ENCODE measurements around the gene CSTF2T. TPM values are rescaled to one million over a fixed set of nuclear protein-coding genes. Genes with fewer than 3 reads are reported as not detected.

The CSTF2T gene
- total RNA-seq, 2 donors from 2014 or later, result 35.4 to 44.1 TPM

DNA sequence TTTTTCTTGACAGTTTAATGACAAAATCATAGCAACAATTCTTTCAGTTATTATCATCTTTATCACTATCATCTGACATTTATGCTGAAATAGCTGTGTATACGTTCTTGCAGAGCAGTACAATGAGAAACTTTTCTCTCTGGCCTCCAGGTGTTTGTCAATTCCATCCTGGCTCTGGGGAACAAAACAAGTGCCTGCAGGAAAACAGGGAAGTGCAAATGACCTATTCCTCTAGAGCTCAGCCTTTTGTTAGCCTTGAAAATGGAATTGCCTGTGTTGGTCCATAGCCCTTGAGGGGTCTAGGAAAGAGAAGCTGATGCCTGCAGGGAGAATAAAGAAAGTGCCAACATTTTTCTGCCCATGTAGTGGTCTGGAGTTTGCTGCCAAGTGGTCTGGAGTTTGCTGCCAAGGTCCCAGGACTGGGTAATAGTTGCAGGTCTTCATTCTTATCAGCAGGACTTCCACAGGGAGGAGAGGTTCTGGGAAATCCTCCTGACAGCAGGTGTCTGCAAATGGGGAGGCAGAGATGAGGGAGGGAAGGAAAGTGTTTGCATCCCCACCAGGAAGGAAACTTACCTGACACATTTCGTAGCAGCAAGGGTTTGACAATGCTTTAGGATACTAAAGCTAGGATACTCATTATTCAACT is 10.1 kb upstream of the CSTF2T start:
- H3K4me1 Mint-ChIP-seq (ENCODE audit: low read depth in 2 of 2), result peaks cover 23 to 27% of the 10 kb centered on the region in 2 donors
- H3K4me3 Mint-ChIP-seq, result no peak overlapping the region
- H3K27me3 Mint-ChIP-seq, result peaks cover 5 to 11% of the 10 kb centered on the region in 2 donors
- DNase-seq (ENCODE audit: low spot score) (no peak), ATAC-seq (no peak)
- H3K27ac Mint-ChIP-seq, result peak overlapping the region; percentile 86 to 91
- H3K36me3 Mint-ChIP-seq, result no peaks in the 10 kb centered on the region
- no peaks in the 10 kb centered on the region for H3K9me3 Mint-ChIP-seq

GRCh38 chr10:51708609-51709008 is 9.2 kb upstream of the CSTF2T start:
- Mint-ChIP-seq H3K4me3 (peak overlapping the region; percentile 75), H3K9me3 (no peaks in the 10 kb centered on the region), H3K27me3 (peaks cover 2 to 5% of the 10 kb centered on the region in 2 donors), H3K27ac (peak overlapping the region; percentile 86 to 91), H3K36me3 (no peaks in the 10 kb centered on the region), H3K4me1 (ENCODE audit: low read depth in 2 of 2) (peaks cover 23 to 27% of the 10 kb centered on the region in 2 donors)
- DNase-seq (ENCODE audit: low spot score) (no peak), ATAC-seq (no peak)

DNA sequence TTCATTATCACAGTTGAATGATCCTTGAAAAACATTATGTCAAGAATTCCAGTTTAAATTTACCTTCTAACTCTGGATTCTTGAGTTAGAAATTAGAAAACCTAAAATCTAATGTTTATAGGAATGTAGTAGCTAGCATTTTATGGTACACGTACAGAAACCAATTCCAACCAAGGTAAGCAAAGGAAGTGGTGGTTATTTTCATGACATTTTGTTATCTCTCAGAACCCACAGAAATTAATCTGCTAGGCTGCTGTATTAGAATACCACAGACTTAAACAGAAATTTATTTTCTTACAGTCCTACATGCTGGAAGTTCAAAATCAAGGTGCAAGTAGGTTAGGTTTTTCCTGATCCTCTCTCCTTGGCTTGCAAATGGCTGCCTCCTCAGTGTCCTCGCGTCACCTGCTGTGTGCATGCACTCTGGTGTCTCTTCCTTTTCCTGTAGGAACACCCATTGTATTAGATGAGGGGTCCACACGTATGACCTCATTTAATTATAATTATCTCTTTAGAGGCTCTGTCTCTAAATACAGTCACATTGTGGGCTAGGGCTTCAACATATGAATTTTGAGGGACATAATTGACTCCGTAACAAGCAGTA is 8.5 kb upstream of the CSTF2T start:
- peak overlapping the region; percentile 75 for H3K4me3 Mint-ChIP-seq
- DNase-seq (ENCODE audit: low spot score), result no peak
- no peaks in the 10 kb centered on the region for H3K36me3 Mint-ChIP-seq
- H3K27ac Mint-ChIP-seq, result peak overlapping the region; percentile 86 to 91
- ATAC-seq, result peak in 1 of 2 donors; percentile 28
- H3K9me3 Mint-ChIP-seq, result no peaks in the 10 kb centered on the region
- peaks cover 2 to 5% of the 10 kb centered on the region in 2 donors for H3K27me3 Mint-ChIP-seq
- H3K4me1 Mint-ChIP-seq (ENCODE audit: low read depth in 2 of 2), result peaks cover 23 to 27% of the 10 kb centered on the region in 2 donors

GRCh38 chr10:51707392-51707791 is 8.0 kb upstream of the CSTF2T start:
- Mint-ChIP-seq H3K27me3 (peaks cover 2 to 5% of the 10 kb centered on the region in 2 donors), H3K36me3 (no peaks in the 10 kb centered on the region), H3K9me3 (no peaks in the 10 kb centered on the region), H3K27ac (peak overlapping the region; percentile 86 to 91), H3K4me3 (peak overlapping the region; percentile 36), H3K4me1 (ENCODE audit: low read depth in 2 of 2) (peaks cover 23 to 27% of the 10 kb centered on the region in 2 donors)
- peak; percentile 74 to 84 for ATAC-seq
- DNase-seq (ENCODE audit: low spot score), result no peak

- H3K36me3 Mint-ChIP-seq, result no peaks in the 10 kb centered on the region
- DNase-seq (ENCODE audit: low spot score), result no peak
- no peak overlapping the region for H3K27ac Mint-ChIP-seq
- no peak overlapping the region for H3K4me3 Mint-ChIP-seq
- no peaks in the 10 kb centered on the region for H3K9me3 Mint-ChIP-seq
- no peak for ATAC-seq
- H3K4me1 Mint-ChIP-seq (ENCODE audit: low read depth in 2 of 2), result peaks cover 23 to 25% of the 10 kb centered on the region in 2 donors
- peaks cover 2 to 5% of the 10 kb centered on the region in 2 donors for H3K27me3 Mint-ChIP-seq
Measured at GRCh38 chr10:51706225-51706624, 6.8 kb upstream of the CSTF2T start.

- H3K4me1 Mint-ChIP-seq (ENCODE audit: low read depth in 2 of 2), result peaks cover 23 to 24% of the 10 kb centered on the region in 2 donors
- H3K9me3 Mint-ChIP-seq, result no peaks in the 10 kb centered on the region
- no peak overlapping the region for H3K4me3 Mint-ChIP-seq
- no peak for ATAC-seq
- no peak for DNase-seq (ENCODE audit: low spot score)
- H3K27me3 Mint-ChIP-seq, result peaks cover 2 to 5% of the 10 kb centered on the region in 2 donors
- no peak overlapping the region for H3K27ac Mint-ChIP-seq
- no peaks in the 10 kb centered on the region for H3K36me3 Mint-ChIP-seq
Measured at GRCh38 chr10:51705774-51706173, 6.4 kb upstream of the CSTF2T start.

GRCh38 chr10:51700228-51700817 is 928 bp upstream of the CSTF2T start:
- H3K4me1 Mint-ChIP-seq (ENCODE audit: low read depth in 2 of 2), result peaks cover 34 to 35% of the 10 kb centered on the region in 2 donors
- peaks cover 26% of the 10 kb centered on the region for H3K36me3 Mint-ChIP-seq
- H3K4me3 Mint-ChIP-seq, result peak overlapping the region; percentile 100
- DNase-seq (ENCODE audit: low spot score) (no peak), ATAC-seq (no peak)
- no peaks in the 10 kb centered on the region for H3K27me3 Mint-ChIP-seq
- peak overlapping the region; percentile 99 for H3K27ac Mint-ChIP-seq
- H3K9me3 Mint-ChIP-seq, result no peaks in the 10 kb centered on the region

GRCh38 chr10:51699145-51699474 is 285 bp downstream of the CSTF2T start:
- H3K36me3 Mint-ChIP-seq, result peaks cover 26% of the 10 kb centered on the region
- H3K4me1 Mint-ChIP-seq (ENCODE audit: low read depth in 2 of 2), result peaks cover 34 to 44% of the 10 kb centered on the region in 2 donors
- H3K9me3 Mint-ChIP-seq, result no peaks in the 10 kb centered on the region
- peak overlapping the region; percentile 99 for H3K27ac Mint-ChIP-seq
- DNase-seq (ENCODE audit: low spot score) (no peak), ATAC-seq (peak; percentile 60 to 73)
- no peaks in the 10 kb centered on the region for H3K27me3 Mint-ChIP-seq
- H3K4me3 Mint-ChIP-seq, result peak overlapping the region; percentile 100

DNA sequence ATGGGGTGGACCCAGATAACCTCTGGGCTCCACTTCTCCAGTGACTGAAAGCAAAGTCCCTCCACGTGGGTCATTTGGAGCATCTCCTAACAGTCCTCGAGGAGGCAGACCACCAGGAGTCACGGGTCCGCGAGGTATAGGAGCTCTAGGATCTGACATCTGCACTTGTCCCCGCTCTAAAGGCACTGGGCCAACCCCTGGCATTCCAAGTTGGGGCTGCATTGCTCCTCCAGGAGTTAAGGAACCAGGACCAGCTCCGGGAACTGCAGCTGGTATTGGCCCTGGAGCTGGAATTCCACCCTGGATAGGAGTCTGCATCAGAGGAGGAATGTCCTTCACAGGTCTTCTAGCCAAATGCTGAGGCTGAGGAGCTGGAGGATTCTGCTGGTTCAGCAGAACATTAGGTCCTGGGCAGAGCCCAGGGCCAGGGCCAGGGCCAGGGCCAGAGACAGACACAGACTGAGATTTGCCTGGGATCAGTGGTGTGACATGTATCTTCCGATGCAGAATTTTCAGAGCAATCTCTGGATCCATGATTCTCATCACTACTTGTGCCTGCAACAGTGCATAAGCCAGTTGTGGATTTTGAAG is 827 bp downstream of the CSTF2T start:
- Mint-ChIP-seq H3K4me3 (peak overlapping the region; percentile 100), H3K36me3 (peaks cover 26% of the 10 kb centered on the region), H3K4me1 (ENCODE audit: low read depth in 2 of 2) (peaks cover 34 to 44% of the 10 kb centered on the region in 2 donors), H3K27me3 (no peaks in the 10 kb centered on the region), H3K9me3 (no peaks in the 10 kb centered on the region), H3K27ac (peak overlapping the region; percentile 99)
- ATAC-seq, result no peak
- no peak for DNase-seq (ENCODE audit: low spot score)

- no peak for DNase-seq (ENCODE audit: low spot score)
- Mint-ChIP-seq H3K9me3 (no peaks in the 10 kb centered on the region), H3K27me3 (no peaks in the 10 kb centered on the region), H3K36me3 (peaks cover 26% of the 10 kb centered on the region), H3K4me1 (ENCODE audit: low read depth in 2 of 2) (peaks cover 31 to 44% of the 10 kb centered on the region in 2 donors), H3K4me3 (peak overlapping the region; percentile 100), H3K27ac (peak overlapping the region in 1 of 2 donors; percentile 66)
- ATAC-seq, result no peak
Measured at GRCh38 chr10:51696251-51696650, 3.1 kb downstream of the CSTF2T start.

DNA sequence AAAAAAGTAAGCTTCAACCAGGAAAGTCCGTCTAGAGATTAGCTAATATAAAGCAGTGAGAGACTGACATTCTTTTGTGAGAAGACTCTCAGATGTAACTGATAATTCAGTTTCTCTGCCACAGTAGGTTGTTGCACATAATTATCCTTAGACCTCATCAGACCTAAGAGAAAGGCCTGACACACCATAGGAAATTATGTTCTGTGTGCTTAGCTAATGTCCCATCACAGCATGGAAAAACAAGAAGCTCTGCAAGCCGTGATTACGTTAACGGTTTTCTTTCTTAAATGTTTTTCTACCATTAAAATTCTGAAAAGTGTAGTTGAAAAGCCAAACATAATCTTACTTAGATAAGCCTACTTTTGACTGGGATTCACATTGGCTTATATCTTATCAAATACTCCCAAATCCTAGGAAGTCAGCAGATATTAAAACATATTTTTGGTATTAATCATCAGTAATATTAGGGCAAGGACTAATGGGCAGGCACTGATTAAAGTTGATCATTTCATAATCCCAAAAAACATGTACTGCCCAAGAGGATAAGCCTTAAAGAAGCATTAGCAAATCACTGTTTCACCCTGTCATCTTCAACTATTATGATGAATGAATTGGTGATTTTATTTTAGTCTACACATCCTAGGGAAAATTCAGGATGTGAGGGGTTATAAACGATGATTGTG is 5.2 kb downstream of the CSTF2T start:
- peaks cover 26 to 42% of the 10 kb centered on the region in 2 donors for H3K4me1 Mint-ChIP-seq (ENCODE audit: low read depth in 2 of 2)
- no peak overlapping the region for H3K27ac Mint-ChIP-seq
- H3K9me3 Mint-ChIP-seq, result no peaks in the 10 kb centered on the region

GRCh38 chr10:51691135-51691534 is 8.3 kb downstream of the CSTF2T start:
- Mint-ChIP-seq H3K36me3 (peaks cover under 1% of the 10 kb centered on the region), H3K4me1 (ENCODE audit: low read depth in 2 of 2) (peaks cover 3 to 16% of the 10 kb centered on the region in 2 donors), H3K27ac (no peak overlapping the region), H3K27me3 (peaks cover 0 to 3% of the 10 kb centered on the region in 2 donors), H3K4me3 (no peak overlapping the region), H3K9me3 (no peaks in the 10 kb centered on the region)
- no peak for DNase-seq (ENCODE audit: low spot score)
- no peak for ATAC-seq

More for the DNA sequence above, 5.2 kb downstream of the CSTF2T start:
- Mint-ChIP-seq H3K4me3 (no peak overlapping the region), H3K27me3 (no peaks in the 10 kb centered on the region), H3K36me3 (peaks cover 22% of the 10 kb centered on the region)
- no peak for ATAC-seq
- no peak for DNase-seq (ENCODE audit: low spot score)

DNA sequence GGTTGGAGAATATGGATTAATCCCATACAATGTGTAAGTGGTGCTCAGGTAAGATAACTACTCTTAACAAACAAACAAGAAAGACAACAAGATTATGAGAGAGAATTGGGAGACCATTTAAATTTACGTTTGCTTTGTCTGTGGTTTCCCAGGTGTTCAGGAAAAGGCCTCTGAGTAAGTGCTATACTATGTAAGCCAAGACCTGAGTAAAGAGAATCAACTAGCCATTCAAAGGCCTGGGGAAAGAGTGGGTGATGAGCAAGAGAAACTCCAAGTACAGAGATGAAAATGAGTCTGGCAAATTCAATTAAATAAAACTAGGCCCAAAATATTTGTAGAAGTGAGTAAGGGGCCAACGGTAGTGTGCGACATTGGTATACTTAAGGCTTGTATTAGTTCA is 9.9 kb downstream of the CSTF2T start:
- no peak overlapping the region for H3K27ac Mint-ChIP-seq
- ATAC-seq (no peak), DNase-seq (ENCODE audit: low spot score) (no peak)
- H3K9me3 Mint-ChIP-seq, result no peaks in the 10 kb centered on the region
- H3K4me3 Mint-ChIP-seq, result no peak overlapping the region
- H3K36me3 Mint-ChIP-seq, result no peaks in the 10 kb centered on the region
- H3K27me3 Mint-ChIP-seq, result peaks cover 0 to 7% of the 10 kb centered on the region in 2 donors
- peaks cover 0 to under 1% of the 10 kb centered on the region in 2 donors for H3K4me1 Mint-ChIP-seq (ENCODE audit: low read depth in 2 of 2)

All from natural killer cell treated with Interleukin-12 subunit alpha and Interleukin-12 subunit beta and Interleukin-15 and Interleukin-18, amount 100 ng/mL, for 72 hours (primary cell).